HepG2 (cell line): ENCODE measurements around the gene KISS1R. TPM values are rescaled to one million over a fixed set of nuclear protein-coding genes. Genes with fewer than 3 reads are reported as not detected.

Experiments used
- HIVEP1 ChIP-seq: sonication (generic); formaldehyde crosslinking; IDR thresholded peaks from 2 replicates; pipeline ENCODE4 v1.4.0; 2020; ENCODE audit warnings: mild to moderate bottlenecking, missing genetic modification reagents
- KLF15 ChIP-seq: sonication (generic); formaldehyde crosslinking; IDR thresholded peaks from 2 replicates; pipeline ENCODE4 v1.8.1; 2023; ENCODE audit warnings: borderline replicate concordance, mild to moderate bottlenecking, inconsistent platforms, missing genetic modification reagents, mixed read lengths
- MAX ChIP-seq: IDR thresholded peaks from 2 replicates; pipeline ENCODE4 v1.6.1; 2012; ENCODE audit warnings: inconsistent platforms
- MYC ChIP-seq: sonication (generic); formaldehyde crosslinking; IDR thresholded peaks from 2 replicates; pipeline ENCODE4 v1.9.0; 2021; ENCODE audit warnings: missing genetic modification reagents, borderline replicate concordance
- PATZ1 ChIP-seq: sonication (generic); formaldehyde crosslinking; IDR thresholded peaks from 2 replicates; pipeline ENCODE4 v1.4.0; 2020; ENCODE audit warnings: missing genetic modification reagents
- SAFB2 ChIP-seq: sonication (generic); formaldehyde crosslinking; IDR thresholded peaks from 2 replicates; pipeline ENCODE4 v1.5.1; 2020; ENCODE audit warnings: missing genetic modification reagents, low read depth, mild to moderate bottlenecking, borderline replicate concordance
- SP5 ChIP-seq: IDR thresholded peaks from 2 replicates; pipeline ENCODE4 v1.6.1; 2016; ENCODE audit warnings: low read depth, borderline replicate concordance
- STAG1 ChIP-seq: sonication (generic); formaldehyde crosslinking; IDR thresholded peaks from 2 replicates; pipeline ENCODE4 v1.4.0; 2020; ENCODE audit warnings: missing genetic modification reagents
- ZNF563 ChIP-seq: sonication (generic); formaldehyde crosslinking; IDR thresholded peaks from 2 replicates; pipeline ENCODE4 v1.8.0; 2022; ENCODE audit warnings: mild to moderate bottlenecking, moderate library complexity, missing genetic modification reagents
- ZNF567 ChIP-seq: sonication (generic); formaldehyde crosslinking; IDR thresholded peaks from 2 replicates; pipeline ENCODE4 v1.8.1; 2023; ENCODE audit warnings: mild to moderate bottlenecking, missing genetic modification reagents, borderline replicate concordance
- ZNF589 ChIP-seq: sonication (generic); formaldehyde crosslinking; conservative IDR thresholded peaks from 2 replicates; pipeline ENCODE4 v1.8.0; 2022; ENCODE audit warnings: mild to moderate bottlenecking, moderate library complexity, missing genetic modification reagents
- ZNF883 ChIP-seq: sonication (generic); formaldehyde crosslinking; IDR thresholded peaks from 2 replicates; pipeline ENCODE4 v1.5.1; 2020; ENCODE audit warnings: mild to moderate bottlenecking, missing genetic modification reagents; ENCODE audit errors: not compliant biosample characterization
- polyA plus RNA-seq, 8 experiments: library from polyadenylated mRNA; depleted of rRNA in 3 of 8; stranded (reverse) in 7 of 8; unstranded in 1 of 8; fragments of >200 nt; fragmentation: Illumina TruSeq in 4 of 8; extraction: Trizol in 4 of 8; gene quantifications; 2 replicates each; pipeline versions ENCODE4 v1.2.1 to v1.2.3, GENCODE V29; 2011 to 2016; ENCODE audit warnings: low read depth in 4 of 8, missing spikeins in 1 of 8, mixed read lengths in 1 of 8; ENCODE audit not compliant: insufficient read depth in 1 of 8
- total RNA-seq, 5 experiments: library from RNA; depleted of rRNA; stranded (reverse); fragments of >200 nt; fragmentation: Illumina TruSeq; extraction: Trizol; gene quantifications; 2 replicates each; pipeline ENCODE4 v1.2.3, GENCODE V29; 2016; ENCODE audit warnings: low read depth in 1 of 5
- TF ChIP-seq, protein P1 (sequence below): sonication (generic); formaldehyde crosslinking; conservative IDR thresholded peaks from 2 replicates; pipeline ENCODE4 v1.8.0; 2022; ENCODE audit warnings: missing genetic modification reagents
- TF ChIP-seq, protein P2 (sequence below): sonication (generic); formaldehyde crosslinking; IDR thresholded peaks from 2 replicates; pipeline ENCODE4 v1.5.1; 2020; ENCODE audit warnings: missing genetic modification reagents, mild to moderate bottlenecking, borderline replicate concordance
- TF ChIP-seq, protein P3 (sequence below): sonication (generic); formaldehyde crosslinking; IDR thresholded peaks from 2 replicates; pipeline ENCODE4; 2020; ENCODE audit warnings: missing genetic modification reagents, mild to moderate bottlenecking, borderline replicate concordance

KISS1R gene
- total and polyA plus RNA-seq, 2 of the 13 experiments (the other 11 are each of a cell fraction or from before 2014, with no cell fraction given), result 1.1 to 10.2 TPM

- no peak for TF ChIP-seq SP5 (CRISPR knock-in tag)
- peak; percentile 37 for TF ChIP-seq MAX
- TF ChIP-seq ZNF567 (CRISPR knock-in tag), result no peak
- TF ChIP-seq MYC (CRISPR knock-in tag), result no peak
- no peak for TF ChIP-seq HIVEP1 (CRISPR knock-in tag)
- TF ChIP-seq KLF15, result no peak
- TF ChIP-seq, protein P1, sequence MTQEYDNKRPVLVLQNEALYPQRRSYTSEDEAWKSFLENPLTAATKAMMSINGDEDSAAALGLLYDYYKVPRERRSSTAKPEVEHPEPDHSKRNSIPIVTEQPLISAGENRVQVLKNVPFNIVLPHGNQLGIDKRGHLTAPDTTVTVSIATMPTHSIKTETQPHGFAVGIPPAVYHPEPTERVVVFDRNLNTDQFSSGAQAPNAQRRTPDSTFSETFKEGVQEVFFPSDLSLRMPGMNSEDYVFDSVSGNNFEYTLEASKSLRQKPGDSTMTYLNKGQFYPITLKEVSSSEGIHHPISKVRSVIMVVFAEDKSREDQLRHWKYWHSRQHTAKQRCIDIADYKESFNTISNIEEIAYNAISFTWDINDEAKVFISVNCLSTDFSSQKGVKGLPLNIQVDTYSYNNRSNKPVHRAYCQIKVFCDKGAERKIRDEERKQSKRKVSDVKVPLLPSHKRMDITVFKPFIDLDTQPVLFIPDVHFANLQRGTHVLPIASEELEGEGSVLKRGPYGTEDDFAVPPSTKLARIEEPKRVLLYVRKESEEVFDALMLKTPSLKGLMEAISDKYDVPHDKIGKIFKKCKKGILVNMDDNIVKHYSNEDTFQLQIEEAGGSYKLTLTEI (CRISPR knock-in tag), result no peak
- no peak for TF ChIP-seq SAFB2
- no peak for TF ChIP-seq ZNF563 (CRISPR knock-in tag)
- TF ChIP-seq, protein P2, sequence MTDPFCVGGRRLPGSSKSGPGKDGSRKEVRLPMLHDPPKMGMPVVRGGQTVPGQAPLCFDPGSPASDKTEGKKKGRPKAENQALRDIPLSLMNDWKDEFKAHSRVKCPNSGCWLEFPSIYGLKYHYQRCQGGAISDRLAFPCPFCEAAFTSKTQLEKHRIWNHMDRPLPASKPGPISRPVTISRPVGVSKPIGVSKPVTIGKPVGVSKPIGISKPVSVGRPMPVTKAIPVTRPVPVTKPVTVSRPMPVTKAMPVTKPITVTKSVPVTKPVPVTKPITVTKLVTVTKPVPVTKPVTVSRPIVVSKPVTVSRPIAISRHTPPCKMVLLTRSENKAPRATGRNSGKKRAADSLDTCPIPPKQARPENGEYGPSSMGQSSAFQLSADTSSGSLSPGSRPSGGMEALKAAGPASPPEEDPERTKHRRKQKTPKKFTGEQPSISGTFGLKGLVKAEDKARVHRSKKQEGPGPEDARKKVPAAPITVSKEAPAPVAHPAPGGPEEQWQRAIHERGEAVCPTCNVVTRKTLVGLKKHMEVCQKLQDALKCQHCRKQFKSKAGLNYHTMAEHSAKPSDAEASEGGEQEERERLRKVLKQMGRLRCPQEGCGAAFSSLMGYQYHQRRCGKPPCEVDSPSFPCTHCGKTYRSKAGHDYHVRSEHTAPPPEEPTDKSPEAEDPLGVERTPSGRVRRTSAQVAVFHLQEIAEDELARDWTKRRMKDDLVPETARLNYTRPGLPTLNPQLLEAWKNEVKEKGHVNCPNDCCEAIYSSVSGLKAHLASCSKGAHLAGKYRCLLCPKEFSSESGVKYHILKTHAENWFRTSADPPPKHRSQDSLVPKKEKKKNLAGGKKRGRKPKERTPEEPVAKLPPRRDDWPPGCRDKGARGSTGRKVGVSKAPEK, result no peak
- peak; percentile 93 for TF ChIP-seq PATZ1
- TF ChIP-seq ZNF589 (CRISPR knock-in tag), result 0 out of 2 replicates have a peak, but pooled peaks have one; percentile 24
- TF ChIP-seq, protein P3, sequence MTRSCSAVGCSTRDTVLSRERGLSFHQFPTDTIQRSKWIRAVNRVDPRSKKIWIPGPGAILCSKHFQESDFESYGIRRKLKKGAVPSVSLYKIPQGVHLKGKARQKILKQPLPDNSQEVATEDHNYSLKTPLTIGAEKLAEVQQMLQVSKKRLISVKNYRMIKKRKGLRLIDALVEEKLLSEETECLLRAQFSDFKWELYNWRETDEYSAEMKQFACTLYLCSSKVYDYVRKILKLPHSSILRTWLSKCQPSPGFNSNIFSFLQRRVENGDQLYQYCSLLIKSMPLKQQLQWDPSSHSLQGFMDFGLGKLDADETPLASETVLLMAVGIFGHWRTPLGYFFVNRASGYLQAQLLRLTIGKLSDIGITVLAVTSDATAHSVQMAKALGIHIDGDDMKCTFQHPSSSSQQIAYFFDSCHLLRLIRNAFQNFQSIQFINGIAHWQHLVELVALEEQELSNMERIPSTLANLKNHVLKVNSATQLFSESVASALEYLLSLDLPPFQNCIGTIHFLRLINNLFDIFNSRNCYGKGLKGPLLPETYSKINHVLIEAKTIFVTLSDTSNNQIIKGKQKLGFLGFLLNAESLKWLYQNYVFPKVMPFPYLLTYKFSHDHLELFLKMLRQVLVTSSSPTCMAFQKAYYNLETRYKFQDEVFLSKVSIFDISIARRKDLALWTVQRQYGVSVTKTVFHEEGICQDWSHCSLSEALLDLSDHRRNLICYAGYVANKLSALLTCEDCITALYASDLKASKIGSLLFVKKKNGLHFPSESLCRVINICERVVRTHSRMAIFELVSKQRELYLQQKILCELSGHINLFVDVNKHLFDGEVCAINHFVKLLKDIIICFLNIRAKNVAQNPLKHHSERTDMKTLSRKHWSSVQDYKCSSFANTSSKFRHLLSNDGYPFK (CRISPR knock-in tag), result no peak
- TF ChIP-seq STAG1, result no peak
- TF ChIP-seq ZNF883 (CRISPR knock-in tag), result no peak
Measured at GRCh38 chr19:925526-926322, 8.6 kb downstream of the KISS1R start, which contains the start of gene ARID3A (continued).
